Activated naive CD8-positive, alpha-beta T cell (primary cell): ENCODE measurements around the gene ZNF532.

ENCODE experiments used
- H3K27ac Mint-ChIP-seq: one replicate; pipeline ENCODE4 v1.8.0; 2021; ENCODE audit warnings: mixed read lengths
- H3K27me3 Mint-ChIP-seq: one replicate; pipeline ENCODE4 v1.8.0; 2021; ENCODE audit warnings: mixed read lengths
- H3K36me3 Mint-ChIP-seq: one replicate; pipeline ENCODE4 v1.8.0; 2021; ENCODE audit warnings: mixed read lengths
- H3K4me1 Mint-ChIP-seq: one replicate; pipeline ENCODE4 v1.8.0; 2021; ENCODE audit warnings: low read depth, mixed read lengths
- H3K4me3 Mint-ChIP-seq: one replicate; pipeline ENCODE4 v1.8.0; 2021; ENCODE audit warnings: mild to moderate bottlenecking, mixed read lengths
- H3K9me3 Mint-ChIP-seq: one replicate; pipeline ENCODE4 v1.8.0; 2021; ENCODE audit warnings: low read depth, mixed read lengths

The ZNF532 gene

DNA sequence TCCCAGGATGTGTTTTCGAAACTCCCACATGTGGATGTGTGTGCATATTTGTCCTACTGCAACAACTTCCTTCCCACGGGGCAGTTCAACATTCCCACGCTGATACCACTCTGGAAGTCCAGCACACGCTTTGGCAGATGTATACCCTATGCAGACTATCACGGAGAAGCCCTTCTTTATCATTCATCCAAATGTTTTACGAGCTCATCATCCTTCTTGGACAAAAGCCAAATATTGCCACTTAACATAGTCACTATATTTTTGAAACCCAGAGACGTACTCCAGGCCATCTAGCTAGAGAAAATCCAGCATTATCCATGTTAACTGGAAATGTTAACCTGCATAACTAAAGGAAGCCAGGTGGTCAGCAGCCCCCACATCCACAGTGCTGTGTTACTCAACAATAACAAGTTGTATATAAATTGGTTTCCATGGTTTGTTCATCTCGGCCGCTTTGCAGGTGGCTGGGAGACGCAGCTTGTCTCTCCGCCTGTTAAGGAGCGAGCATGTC, 131.5 kb downstream of the ZNF532 start:
- H3K4me3 Mint-ChIP-seq, result no peak overlapping the region
- H3K4me1 Mint-ChIP-seq, result no peaks in the 10 kb centered on the region
- H3K36me3 Mint-ChIP-seq, result no peaks in the 10 kb centered on the region
- H3K27ac Mint-ChIP-seq, result no peak overlapping the region
- H3K27me3 Mint-ChIP-seq, result peaks cover 13% of the 10 kb centered on the region
- H3K9me3 Mint-ChIP-seq, result no peaks in the 10 kb centered on the region

DNA sequence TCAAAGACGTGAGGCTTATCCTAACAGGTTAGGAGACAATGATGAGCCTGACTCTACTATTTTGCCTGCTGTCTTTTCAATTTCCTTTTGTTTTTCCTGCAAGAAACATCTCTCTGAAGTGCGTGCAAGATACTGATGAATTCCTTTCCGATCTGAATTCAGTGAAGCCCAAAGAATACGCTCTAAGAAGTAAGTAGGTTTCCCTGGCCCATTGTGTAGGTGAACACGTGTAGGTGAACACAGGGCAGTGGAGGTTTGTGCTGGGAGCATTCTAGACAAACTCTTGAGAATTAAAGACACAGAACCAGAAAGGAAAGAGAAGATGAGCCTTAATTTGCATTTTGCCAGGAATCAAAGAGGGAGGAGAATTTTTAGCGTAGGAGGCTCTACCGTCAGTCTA, 132.0 kb downstream of the ZNF532 start:
- H3K4me3 Mint-ChIP-seq, result no peak overlapping the region
- no peaks in the 10 kb centered on the region for H3K9me3 Mint-ChIP-seq
- H3K27me3 Mint-ChIP-seq, result peaks cover 13% of the 10 kb centered on the region
- H3K4me1 Mint-ChIP-seq, result no peaks in the 10 kb centered on the region
- no peak overlapping the region for H3K27ac Mint-ChIP-seq
- no peaks in the 10 kb centered on the region for H3K36me3 Mint-ChIP-seq

GRCh38 chr18:58997811-58998337, 133.2 kb downstream of the ZNF532 start:
- no peaks in the 10 kb centered on the region for H3K36me3 Mint-ChIP-seq
- H3K4me3 Mint-ChIP-seq, result no peak overlapping the region
- H3K4me1 Mint-ChIP-seq, result no peaks in the 10 kb centered on the region
- no peak overlapping the region for H3K27ac Mint-ChIP-seq
- no peaks in the 10 kb centered on the region for H3K9me3 Mint-ChIP-seq
- H3K27me3 Mint-ChIP-seq, result peaks cover 8% of the 10 kb centered on the region

- Mint-ChIP-seq H3K4me3 (no peak overlapping the region), H3K9me3 (no peaks in the 10 kb centered on the region), H3K27me3 (peaks cover 8% of the 10 kb centered on the region), H3K4me1 (no peaks in the 10 kb centered on the region), H3K36me3 (no peaks in the 10 kb centered on the region), H3K27ac (no peak overlapping the region)
Observed at GRCh38 chr18:58998401-58999203, 133.9 kb downstream of the ZNF532 start.

DNA sequence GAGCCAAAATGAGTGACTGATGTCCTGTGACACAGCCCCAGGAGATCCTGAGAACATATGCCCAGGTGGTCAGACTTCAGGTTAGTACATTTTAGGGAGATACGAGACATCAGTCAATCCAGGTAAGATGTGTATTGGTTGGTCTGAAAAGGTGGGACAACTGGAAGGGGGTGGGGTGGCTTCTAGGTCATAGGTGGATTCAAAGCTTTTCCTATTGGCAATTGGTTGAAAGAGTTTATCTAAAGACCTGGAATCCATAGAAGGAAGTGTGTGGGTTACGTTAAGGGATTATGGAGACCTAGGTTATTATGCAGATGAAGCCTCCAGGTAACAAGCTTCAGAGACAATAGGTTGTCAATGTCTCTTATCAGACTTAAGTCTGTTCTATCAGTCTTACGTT, 136.5 kb downstream of the ZNF532 start:
- peaks cover 5% of the 10 kb centered on the region for H3K27me3 Mint-ChIP-seq
- H3K27ac Mint-ChIP-seq, result no peak overlapping the region
- no peaks in the 10 kb centered on the region for H3K4me1 Mint-ChIP-seq
- H3K9me3 Mint-ChIP-seq, result no peaks in the 10 kb centered on the region
- H3K4me3 Mint-ChIP-seq, result no peak overlapping the region
- no peaks in the 10 kb centered on the region for H3K36me3 Mint-ChIP-seq

- H3K36me3 Mint-ChIP-seq, result no peaks in the 10 kb centered on the region
- H3K27me3 Mint-ChIP-seq, result peaks cover 1% of the 10 kb centered on the region
- H3K4me3 Mint-ChIP-seq, result no peak overlapping the region
- H3K4me1 Mint-ChIP-seq, result no peaks in the 10 kb centered on the region
- H3K27ac Mint-ChIP-seq, result no peak overlapping the region
- no peaks in the 10 kb centered on the region for H3K9me3 Mint-ChIP-seq
Observed at GRCh38 chr18:59001721-59002120, 137.0 kb downstream of the ZNF532 start.

DNA sequence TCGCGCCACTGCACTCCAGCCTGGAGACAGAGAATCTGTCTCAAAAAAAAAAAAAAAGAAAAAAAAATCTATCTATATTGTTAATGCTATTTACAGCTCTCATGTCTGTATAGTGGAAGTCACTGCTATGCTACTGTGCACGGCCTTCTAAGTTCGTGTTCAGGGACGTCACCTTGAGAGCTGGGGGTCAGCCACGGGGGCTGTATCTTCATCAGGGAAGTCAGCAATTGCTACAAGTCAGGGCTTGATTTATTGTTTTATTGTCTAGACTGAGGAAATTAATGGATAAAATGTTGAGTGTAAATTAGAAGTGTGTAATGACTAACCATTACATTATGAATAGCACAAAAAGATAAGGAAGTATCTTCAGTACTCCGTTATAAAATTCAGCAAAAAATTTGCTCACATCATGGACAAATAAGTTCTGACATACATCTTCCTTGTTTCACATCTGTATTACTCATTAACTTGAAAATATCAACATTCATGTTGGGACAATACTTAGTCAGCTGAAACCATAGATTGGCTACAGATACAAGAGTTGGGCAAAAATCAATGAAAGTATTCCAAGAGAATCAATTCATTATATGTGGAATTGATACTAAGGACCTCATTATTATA, 138.4 kb downstream of the ZNF532 start:
- no peaks in the 10 kb centered on the region for H3K4me1 Mint-ChIP-seq
- peaks cover 2% of the 10 kb centered on the region for H3K27me3 Mint-ChIP-seq
- H3K4me3 Mint-ChIP-seq, result no peak overlapping the region
- H3K36me3 Mint-ChIP-seq, result no peaks in the 10 kb centered on the region
- no peaks in the 10 kb centered on the region for H3K9me3 Mint-ChIP-seq
- no peak overlapping the region for H3K27ac Mint-ChIP-seq

GRCh38 chr18:59005262-59005661, 140.6 kb downstream of the ZNF532 start:
- no peak overlapping the region for H3K27ac Mint-ChIP-seq
- no peaks in the 10 kb centered on the region for H3K36me3 Mint-ChIP-seq
- peaks cover 2% of the 10 kb centered on the region for H3K27me3 Mint-ChIP-seq
- H3K4me3 Mint-ChIP-seq, result no peak overlapping the region
- H3K4me1 Mint-ChIP-seq, result no peaks in the 10 kb centered on the region
- no peaks in the 10 kb centered on the region for H3K9me3 Mint-ChIP-seq

DNA sequence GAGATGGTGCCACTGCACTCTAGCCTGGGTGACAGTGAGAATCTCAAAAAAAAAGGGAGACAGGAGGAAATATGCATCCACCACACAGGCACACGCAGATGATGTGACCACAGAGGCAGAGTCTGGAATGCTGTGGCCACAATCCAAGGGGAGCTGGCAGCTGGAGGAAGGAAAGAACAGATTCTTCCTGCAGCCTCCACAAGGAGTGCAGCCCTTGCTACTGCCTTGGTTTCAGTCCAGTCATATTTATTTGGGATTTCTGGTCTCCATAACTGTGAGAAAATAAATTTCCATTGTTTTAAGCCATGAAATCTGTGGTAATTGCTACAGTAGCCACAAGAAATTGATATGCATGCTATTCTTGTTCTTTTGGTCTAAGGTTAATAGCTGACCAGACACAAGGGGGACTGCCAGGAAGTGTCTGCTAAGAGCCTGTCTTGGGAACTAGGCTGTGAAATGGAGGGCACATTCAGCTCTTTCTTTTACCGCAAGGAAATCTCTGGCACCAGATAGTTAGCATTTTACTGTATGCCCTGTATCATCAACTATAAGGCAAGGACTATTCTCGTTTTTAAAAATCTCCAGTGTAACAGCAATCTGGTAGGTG, 141.9 kb downstream of the ZNF532 start:
- Mint-ChIP-seq H3K27ac (no peak overlapping the region), H3K36me3 (no peaks in the 10 kb centered on the region), H3K4me3 (no peak overlapping the region), H3K9me3 (no peaks in the 10 kb centered on the region), H3K27me3 (peaks cover 2% of the 10 kb centered on the region), H3K4me1 (no peaks in the 10 kb centered on the region)

- Mint-ChIP-seq H3K4me3 (no peak overlapping the region), H3K27me3 (peaks cover 10% of the 10 kb centered on the region)
Observed at GRCh38 chr18:59008302-59008974, 143.8 kb downstream of the ZNF532 start.

GRCh38 chr18:59009846-59010245, 145.2 kb downstream of the ZNF532 start:
- H3K36me3 Mint-ChIP-seq, result no peaks in the 10 kb centered on the region
- H3K27me3 Mint-ChIP-seq, result peaks cover 16% of the 10 kb centered on the region
- no peaks in the 10 kb centered on the region for H3K9me3 Mint-ChIP-seq
- no peaks in the 10 kb centered on the region for H3K4me1 Mint-ChIP-seq
- H3K4me3 Mint-ChIP-seq, result no peak overlapping the region
- no peak overlapping the region for H3K27ac Mint-ChIP-seq

More at GRCh38 chr18:59008302-59008974, 143.8 kb downstream of the ZNF532 start:
- Mint-ChIP-seq H3K27ac (no peak overlapping the region), H3K9me3 (no peaks in the 10 kb centered on the region), H3K4me1 (no peaks in the 10 kb centered on the region), H3K36me3 (no peaks in the 10 kb centered on the region)

- Mint-ChIP-seq H3K27ac (no peak overlapping the region), H3K4me1 (no peaks in the 10 kb centered on the region)
Observed at GRCh38 chr18:59011289-59011688, 146.6 kb downstream of the ZNF532 start.

GRCh38 chr18:59011786-59012185, 147.1 kb downstream of the ZNF532 start:
- H3K27ac Mint-ChIP-seq, result no peak overlapping the region

More at GRCh38 chr18:59011289-59011688, 146.6 kb downstream of the ZNF532 start:
- Mint-ChIP-seq H3K9me3 (no peaks in the 10 kb centered on the region), H3K4me3 (no peak overlapping the region), H3K27me3 (peaks cover 16% of the 10 kb centered on the region), H3K36me3 (no peaks in the 10 kb centered on the region)

DNA sequence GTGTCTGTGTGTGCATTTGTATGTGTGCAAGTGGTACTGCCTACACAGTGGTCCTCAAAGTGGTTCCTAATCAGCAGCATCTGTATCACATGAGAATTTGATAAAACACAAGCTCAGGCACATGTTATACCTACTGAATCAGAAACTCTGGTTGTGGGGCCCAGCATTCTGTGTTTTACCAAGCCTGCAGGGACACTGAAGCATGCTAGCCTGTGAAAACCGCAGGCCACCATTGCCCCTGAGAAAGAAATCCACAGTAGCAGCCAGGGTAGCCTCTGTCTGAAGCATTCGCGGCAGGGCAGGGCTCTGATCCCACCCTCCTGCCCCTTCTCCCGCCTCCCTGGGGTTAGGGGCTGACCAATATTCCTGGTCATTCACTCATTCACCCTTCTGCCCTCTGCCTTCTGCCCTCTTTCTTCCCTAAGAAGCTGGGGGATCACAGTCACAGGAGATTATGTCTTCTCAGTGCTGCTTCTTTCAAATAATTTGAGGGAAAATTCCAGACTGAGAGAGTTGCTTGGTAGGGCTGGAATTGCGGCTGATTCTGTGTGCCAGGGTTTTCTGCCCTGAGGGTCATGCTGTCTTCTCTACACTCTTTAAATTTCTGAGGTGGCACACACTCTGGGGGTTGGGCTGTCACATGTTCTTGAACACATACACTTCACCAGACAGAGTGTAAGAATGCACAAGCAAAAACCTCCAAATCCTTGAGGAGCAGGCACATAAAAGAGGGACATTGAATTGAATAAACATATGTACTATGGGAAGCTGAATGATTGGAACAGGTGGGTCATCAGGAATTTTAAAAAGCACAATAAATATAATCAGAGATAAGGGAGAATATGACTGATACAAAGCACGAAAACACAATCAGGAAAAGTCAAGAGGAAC, 148.4 kb downstream of the ZNF532 start:
- H3K27ac Mint-ChIP-seq, result no peak overlapping the region
- H3K4me1 Mint-ChIP-seq, result no peaks in the 10 kb centered on the region
- no peaks in the 10 kb centered on the region for H3K36me3 Mint-ChIP-seq
- peaks cover 9% of the 10 kb centered on the region for H3K9me3 Mint-ChIP-seq
- H3K27me3 Mint-ChIP-seq, result peaks cover 18% of the 10 kb centered on the region
- no peak overlapping the region for H3K4me3 Mint-ChIP-seq

More at GRCh38 chr18:59011786-59012185, 147.1 kb downstream of the ZNF532 start:
- Mint-ChIP-seq H3K27me3 (peaks cover 18% of the 10 kb centered on the region), H3K4me3 (no peak overlapping the region), H3K9me3 (no peaks in the 10 kb centered on the region), H3K4me1 (no peaks in the 10 kb centered on the region), H3K36me3 (no peaks in the 10 kb centered on the region)
